OCI-LY3 (cell line): ENCODE measurements around the gene TTC32.

Experiments used
- H2AFZ ChIP-seq: fragments of 200-600, 300-600 bp; shearing (Covaris generic); 2 replicates; pipeline ENCODE4 v1.6.0; 2014; ENCODE audit warnings: antibody characterized with exemption, low read depth, low read length
- H3K27ac ChIP-seq: fragments of 200-600, 300-600 bp; sonication (generic); 2 replicates; pipeline ENCODE4 v1.5.1; 2014; ENCODE audit warnings: mild to moderate bottlenecking, low read length, moderate library complexity, mixed read lengths
- H3K27me3 ChIP-seq: fragments of 200-600, 300-600 bp; sonication (generic); 2 replicates; pipeline ENCODE4 v1.6.1; 2014; ENCODE audit warnings: low read depth, low read length, mixed read lengths
- H3K36me3 ChIP-seq: fragments of 200-600, 300-600 bp; sonication (generic); replicated peaks from 2 replicates; pipeline ENCODE3; 2014; ENCODE audit warnings: low read depth, low read length, mixed read lengths
- H3K4me1 ChIP-seq: fragments of 300-600, 200-600 bp; sonication (generic); 2 replicates; pipeline ENCODE4 v1.6.1; 2014; ENCODE audit warnings: low read length, mixed read lengths
- H3K4me2 ChIP-seq: fragments of 200-600, 300-600 bp; sonication (generic); 2 replicates; pipeline ENCODE4 v1.6.1; 2014; ENCODE audit warnings: low read length, mixed read lengths
- H3K4me3 ChIP-seq: fragments of 300-600, 200-600 bp; sonication (generic); 2 replicates; pipeline ENCODE4 v1.5.1; 2014; ENCODE audit warnings: antibody characterized with exemption, mild to moderate bottlenecking, low read length, moderate library complexity
- H3K79me2 ChIP-seq: fragments of 300-600, 200-600 bp; shearing (Covaris generic); 2 replicates; pipeline ENCODE4 v1.6.1; 2014; ENCODE audit warnings: mild to moderate bottlenecking, low read length, mixed read lengths
- H3K9ac ChIP-seq: fragments of 300-600, 200-600 bp; shearing (Covaris generic); 2 replicates; pipeline ENCODE4 v1.6.0; 2014; ENCODE audit warnings: mild to moderate bottlenecking, low read length, moderate library complexity
- H3K9me3 ChIP-seq: fragments of 200-600, 300-600 bp; shearing (Covaris generic); 2 replicates; pipeline ENCODE4 v1.6.1; 2014; ENCODE audit warnings: low read length, mixed read lengths; ENCODE audit not compliant: insufficient read depth
- H4K20me1 ChIP-seq: fragments of 200-600, 300-600 bp; sonication (generic); 2 replicates; pipeline ENCODE4 v1.6.1; 2016; ENCODE audit warnings: low read length, mixed read lengths; ENCODE audit not compliant: insufficient read depth
- CTCF ChIP-seq: fragments of 200-600, 300-600 bp; sonication (generic); IDR thresholded peaks from 2 replicates; pipeline ENCODE4 v1.5.1; 2014; ENCODE audit warnings: antibody characterized with exemption, low read length, low read depth
- EZH2phosphoT487 ChIP-seq: fragments of 200-600 bp; shearing (Covaris generic); IDR thresholded peaks from 2 replicates; pipeline ENCODE4 v1.6.1; 2018; ENCODE audit warnings: antibody characterized with exemption, mixed run types, low read depth

Gene TTC32

DNA sequence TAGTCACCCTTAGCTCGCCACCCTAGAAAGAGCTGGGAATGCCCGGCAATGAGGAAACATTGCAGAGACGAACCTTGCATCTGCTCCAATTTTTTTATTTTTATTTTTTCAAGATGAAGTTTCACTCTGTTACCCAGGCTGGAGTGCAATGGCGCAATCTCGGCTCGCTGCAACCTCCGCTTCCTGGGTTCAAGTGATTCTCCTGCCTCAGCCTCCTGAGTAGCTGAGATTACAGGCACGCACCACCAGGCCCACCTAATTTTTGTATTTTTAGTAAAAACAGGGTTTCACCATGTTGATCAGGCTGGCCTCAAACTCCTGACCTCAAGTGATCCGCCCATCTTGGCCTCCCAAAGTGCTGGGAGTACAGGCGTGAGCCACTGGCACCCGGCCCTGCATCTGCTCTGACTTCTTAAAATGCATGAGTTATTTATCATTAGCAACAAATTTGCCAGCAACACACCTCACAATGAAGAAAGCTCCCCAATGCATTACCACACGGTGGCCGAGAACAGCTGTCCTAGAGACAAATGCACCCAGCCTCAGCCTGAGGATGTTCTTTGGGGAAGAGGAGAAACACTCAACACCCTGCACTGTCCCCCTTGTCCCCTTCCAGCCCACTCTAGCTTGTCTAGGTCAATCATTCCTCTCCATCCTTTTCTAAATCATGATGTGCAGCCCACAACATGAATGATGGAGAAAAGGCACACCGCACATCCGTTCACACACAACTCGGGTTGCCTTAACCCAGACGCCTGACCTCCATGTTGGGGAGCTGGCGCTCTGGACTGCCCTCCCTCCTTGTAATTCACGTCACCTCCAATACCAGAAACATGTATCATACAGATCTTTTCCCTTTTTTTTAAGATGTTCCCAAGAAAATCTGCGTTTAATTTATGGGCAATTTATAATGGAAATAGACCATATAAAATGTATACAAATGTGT is 46.9 kb downstream of the TTC32 start:
- TF ChIP-seq CTCF, result no peak
- no peak for TF ChIP-seq EZH2phosphoT487

GRCh38 chr2:19851116-19851695 is 50.6 kb downstream of the TTC32 start:
- H3K9ac ChIP-seq, result no peak overlapping the region
- no peak overlapping the region for H3K4me3 ChIP-seq
- no peaks in the 10 kb centered on the region for H3K4me1 ChIP-seq
- H3K27ac ChIP-seq, result no peak overlapping the region
- H3K36me3 ChIP-seq, result no peaks in the 10 kb centered on the region
- no peak overlapping the region for H2AFZ ChIP-seq
- no peaks in the 10 kb centered on the region for H3K9me3 ChIP-seq
- H3K27me3 ChIP-seq, result no peaks in the 10 kb centered on the region
- TF ChIP-seq EZH2phosphoT487 (no peak), CTCF (0 out of 2 replicates have a peak, but pooled peaks have one; percentile 4)
- no peaks in the 10 kb centered on the region for H4K20me1 ChIP-seq
- no peak overlapping the region for H3K4me2 ChIP-seq
- no peaks in the 10 kb centered on the region for H3K79me2 ChIP-seq

More for the DNA sequence above, 46.9 kb downstream of the TTC32 start:
- H4K20me1 ChIP-seq, result no peaks in the 10 kb centered on the region
- no peak overlapping the region for H3K27ac ChIP-seq
- peaks cover 5% of the 10 kb centered on the region for H3K4me1 ChIP-seq
- no peaks in the 10 kb centered on the region for H3K36me3 ChIP-seq
- H3K9ac ChIP-seq, result no peak overlapping the region
- H3K27me3 ChIP-seq, result no peaks in the 10 kb centered on the region
- no peaks in the 10 kb centered on the region for H3K9me3 ChIP-seq
- no peak overlapping the region for H2AFZ ChIP-seq
- H3K79me2 ChIP-seq, result no peaks in the 10 kb centered on the region
- H3K4me3 ChIP-seq, result no peak overlapping the region
- H3K4me2 ChIP-seq, result no peak overlapping the region

DNA sequence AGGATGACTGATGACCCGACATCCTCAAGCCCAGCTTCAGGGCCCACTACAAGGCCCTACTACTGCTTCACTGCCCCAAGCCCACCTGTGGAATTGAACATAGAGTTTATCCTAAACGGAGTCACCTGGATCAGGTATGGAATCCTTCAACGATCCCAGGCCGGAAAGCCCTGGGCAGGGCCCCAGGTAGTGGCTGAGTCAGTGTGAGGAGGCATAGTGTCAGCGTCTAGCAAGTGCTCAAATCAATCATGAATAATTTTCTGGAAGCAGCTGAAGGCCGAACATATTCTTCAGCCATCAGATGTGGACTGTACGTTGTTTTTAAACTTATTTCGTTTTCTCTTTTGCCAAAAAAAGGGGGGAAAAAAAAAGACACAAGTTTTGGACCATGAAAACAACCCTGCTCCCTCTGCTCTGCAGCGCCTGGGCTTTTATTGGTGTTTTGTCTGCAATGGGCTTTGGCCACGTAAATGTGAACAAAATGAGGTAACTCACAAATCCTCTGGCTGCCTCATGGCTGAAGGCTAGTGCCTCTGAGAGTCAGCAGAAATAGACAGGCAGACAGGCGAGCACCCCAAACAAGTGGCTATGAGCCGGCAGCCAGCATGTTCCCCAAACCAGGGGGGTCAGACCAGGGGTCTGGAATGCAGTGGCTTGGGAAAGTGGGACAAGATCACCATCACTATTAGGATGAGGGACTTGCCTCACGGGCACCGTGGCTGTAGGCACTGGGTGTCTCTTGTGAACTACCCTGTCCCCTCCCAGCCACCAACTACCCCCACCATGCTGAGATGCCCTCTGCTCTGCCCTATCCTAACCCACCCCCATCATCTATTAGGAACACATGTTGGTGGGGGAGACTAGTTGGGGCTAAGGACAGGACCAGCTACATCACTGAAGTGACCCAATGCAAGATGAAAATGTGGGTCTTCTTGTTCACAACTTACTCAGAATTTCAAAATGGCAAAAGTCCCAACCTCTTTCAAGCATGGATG is 51.4 kb downstream of the TTC32 start:
- H3K27me3 ChIP-seq, result no peaks in the 10 kb centered on the region
- no peaks in the 10 kb centered on the region for H4K20me1 ChIP-seq
- H3K9ac ChIP-seq, result no peak overlapping the region
- no peak overlapping the region for H3K4me2 ChIP-seq
- no peaks in the 10 kb centered on the region for H3K9me3 ChIP-seq
- H3K27ac ChIP-seq, result no peak overlapping the region
- TF ChIP-seq CTCF, result no peak
- TF ChIP-seq EZH2phosphoT487, result no peak
- H3K36me3 ChIP-seq, result no peaks in the 10 kb centered on the region
- no peaks in the 10 kb centered on the region for H3K4me1 ChIP-seq
- no peak overlapping the region for H2AFZ ChIP-seq
- no peaks in the 10 kb centered on the region for H3K79me2 ChIP-seq
- no peak overlapping the region for H3K4me3 ChIP-seq
